NCI-H2107 treated with DMSO at 0.1 percent for 48 hours (cell line): Measurements from ENCODE around the gene IGSF9B.
A peak's percentile ranks its signal among the peaks of the same experiment; 100 is the strongest.

Source experiments
- DNase-seq: peaks from one replicate; lab custom pipeline; 2025; ENCODE audit not compliant: unreplicated experiment; lab: John Stamatoyannopoulos, UW

IGSF9B gene

GRCh38 chr11:133938166-133938565 lies 18.6 kb downstream of the IGSF9B start:
- DNase-seq, result no peak

DNA sequence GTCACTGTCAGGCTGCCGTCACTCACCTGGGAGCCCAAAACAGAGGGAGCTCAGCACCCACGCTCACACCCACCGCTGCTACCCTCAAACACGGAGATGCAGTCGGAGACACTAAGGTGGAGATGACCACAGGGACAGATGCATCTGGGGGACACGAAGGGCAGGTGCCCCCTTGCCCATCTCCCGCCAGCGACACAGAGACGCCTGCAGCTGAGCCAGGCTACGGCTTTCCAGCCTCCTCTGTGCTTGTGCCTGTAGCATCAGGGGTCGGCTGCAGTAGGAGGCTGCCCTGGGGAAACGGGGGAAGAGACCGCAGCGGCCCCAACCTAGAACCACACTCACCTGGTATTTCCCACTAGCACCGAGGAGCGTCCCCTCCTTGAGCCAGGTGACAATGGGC lies 19.3 kb downstream of the IGSF9B start:
- no peak for DNase-seq

GRCh38 chr11:133937015-133937414 lies 19.8 kb downstream of the IGSF9B start:
- DNase-seq, result no peak

GRCh38 chr11:133936592-133936991 lies 20.2 kb downstream of the IGSF9B start:
- no peak for DNase-seq

DNA sequence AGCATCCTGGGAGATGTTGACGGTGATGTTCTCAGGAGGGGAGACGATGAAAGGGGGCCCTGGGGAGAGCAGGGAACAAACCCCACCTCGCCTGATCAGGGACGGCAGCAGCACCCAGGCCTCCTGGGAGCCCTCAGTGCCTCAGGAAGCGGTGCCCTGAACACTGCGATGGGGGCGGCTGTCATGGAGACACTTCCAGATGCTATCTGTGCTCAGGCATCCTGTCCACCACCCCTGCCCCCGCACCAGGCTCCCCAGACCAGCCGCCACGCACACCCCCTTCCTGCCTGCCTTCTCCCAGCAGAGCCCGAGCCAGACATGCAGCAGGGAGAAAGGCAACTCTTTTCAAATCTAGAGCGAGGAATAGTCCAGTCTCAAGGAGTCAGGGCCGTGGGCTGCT lies 20.6 kb downstream of the IGSF9B start:
- DNase-seq, result no peak

DNA sequence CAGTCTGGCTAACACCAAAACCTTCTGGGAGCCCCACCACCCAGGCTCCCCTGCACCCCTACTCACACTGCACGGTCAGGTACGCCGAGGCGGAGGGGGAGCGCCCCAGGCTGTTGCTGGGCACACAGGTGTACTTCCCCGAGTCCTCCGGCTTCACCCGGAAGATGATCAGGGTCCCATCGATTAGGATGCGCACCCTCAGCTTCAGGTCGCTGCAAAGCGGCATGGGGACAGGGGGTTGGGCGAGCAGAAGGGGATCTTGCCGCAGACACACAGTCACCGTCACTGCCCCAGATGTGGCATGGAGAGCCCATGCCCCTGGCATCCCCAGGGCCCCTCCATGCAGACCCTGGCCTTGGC lies 21.2 kb downstream of the IGSF9B start:
- no peak for DNase-seq

DNA sequence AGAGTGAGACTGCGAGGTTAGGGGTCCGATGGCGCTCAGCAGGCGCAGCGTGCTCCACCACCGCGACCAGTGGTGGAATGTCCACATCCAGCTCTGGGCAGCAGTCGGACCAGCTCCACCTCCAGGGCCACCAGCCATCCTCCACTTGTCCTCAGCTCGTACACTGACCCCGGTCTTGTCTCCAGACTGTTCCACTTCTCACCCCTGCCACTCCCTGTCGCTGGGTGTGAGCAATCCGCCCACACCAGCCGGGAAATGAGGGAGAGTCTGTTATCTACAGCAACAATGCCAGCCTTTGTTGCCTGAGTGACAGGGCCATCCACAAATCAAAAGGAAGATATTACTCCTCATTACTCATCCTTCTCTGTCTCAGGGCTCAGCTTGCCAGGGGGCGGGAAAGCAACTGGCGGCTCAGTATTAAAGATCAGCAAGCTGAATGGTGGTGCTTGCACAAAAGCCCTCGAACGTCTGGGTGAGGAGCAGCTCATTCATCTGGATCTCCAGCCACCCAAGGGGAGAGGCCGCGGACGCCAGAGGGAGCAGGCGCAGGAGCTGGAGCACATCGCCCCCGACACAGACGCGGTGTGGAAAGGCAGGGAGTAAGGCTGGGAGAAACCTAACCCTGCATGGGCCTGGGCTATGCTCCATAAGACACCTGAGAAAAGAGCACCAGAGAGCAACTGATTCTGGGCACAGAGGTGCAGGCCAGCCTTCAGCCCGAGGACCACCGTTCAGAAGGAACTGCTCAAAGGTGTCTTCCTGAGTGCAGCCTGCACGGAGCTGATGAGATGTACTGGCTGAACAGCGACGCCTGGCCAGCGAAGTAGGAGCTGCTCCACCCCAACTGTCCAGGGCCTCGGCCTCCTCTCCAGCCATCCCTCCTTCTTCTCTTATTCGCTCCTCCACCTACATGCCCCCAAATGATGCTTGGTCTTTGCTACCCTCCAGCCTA lies 21.9 kb downstream of the IGSF9B start:
- peak; percentile 67 for DNase-seq

GRCh38 chr11:133934096-133934495 lies 22.7 kb downstream of the IGSF9B start:
- no peak for DNase-seq

DNA sequence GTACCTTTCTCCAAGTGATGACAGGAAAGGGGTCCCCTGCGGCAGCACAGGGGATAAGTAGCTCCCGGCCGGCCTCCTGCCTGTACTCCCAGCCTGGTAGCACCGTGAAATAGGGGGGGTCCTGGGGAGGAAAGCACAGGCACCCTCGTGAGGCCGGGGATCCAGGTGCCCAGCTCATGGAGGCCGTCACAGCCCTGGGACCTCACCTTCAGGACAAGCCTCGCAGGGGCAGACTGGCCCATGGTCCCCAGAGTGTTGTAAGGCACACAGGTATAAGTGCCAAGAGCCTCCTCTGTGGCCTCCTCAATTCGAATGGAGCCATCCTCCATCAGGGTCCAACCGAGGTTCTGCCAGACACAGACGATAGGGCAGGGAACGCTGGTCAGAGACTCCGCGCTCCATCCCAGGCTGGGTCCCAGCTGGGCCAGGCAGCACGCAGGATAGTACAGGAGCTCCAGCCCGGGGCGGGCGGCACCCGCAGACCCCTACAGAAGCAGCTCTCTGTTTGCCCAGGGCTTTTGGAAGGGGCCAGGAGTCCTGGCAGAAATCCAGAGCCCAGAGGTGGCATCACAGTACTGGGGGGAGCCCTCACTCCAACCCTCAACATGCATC lies 25.2 kb downstream of the IGSF9B start:
- DNase-seq, result no peak

- no peak for DNase-seq
Observed at GRCh38 chr11:133930767-133931448, 25.9 kb downstream of the IGSF9B start.

DNA sequence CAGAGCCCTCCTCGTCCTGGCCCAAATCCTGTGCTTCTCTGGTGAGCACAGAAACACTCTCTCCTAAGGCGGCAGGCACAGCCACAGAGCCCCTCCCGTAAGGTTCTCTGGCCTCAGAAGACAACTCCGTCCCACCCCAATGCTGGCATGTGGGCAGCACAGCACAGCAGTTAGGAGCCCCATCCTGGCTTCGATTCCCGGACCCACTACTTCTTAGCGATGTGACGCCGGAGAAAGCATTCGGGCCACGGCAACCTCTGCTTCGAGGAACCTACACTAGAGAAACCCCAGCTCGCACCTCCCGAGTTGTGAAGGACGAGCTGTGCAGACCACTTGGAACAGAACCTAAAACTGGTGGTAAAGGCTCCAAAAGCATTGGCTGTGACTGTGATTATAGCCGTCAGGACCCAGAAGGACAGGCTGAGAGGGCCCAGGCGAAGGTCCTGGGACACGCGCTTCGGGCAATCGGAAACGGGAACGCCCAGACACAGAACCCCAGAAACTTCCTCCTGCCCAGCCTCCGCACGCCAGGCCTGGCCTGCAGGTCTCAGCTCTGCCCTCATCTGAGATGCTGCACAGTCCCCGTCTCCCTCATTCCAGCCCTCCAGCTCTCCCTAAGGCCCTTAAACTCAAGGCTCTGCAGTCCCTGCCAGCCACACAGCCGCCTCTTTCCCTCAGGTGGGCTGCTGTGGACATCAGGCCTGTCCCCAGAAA lies 26.6 kb downstream of the IGSF9B start:
- DNase-seq, result no peak

DNA sequence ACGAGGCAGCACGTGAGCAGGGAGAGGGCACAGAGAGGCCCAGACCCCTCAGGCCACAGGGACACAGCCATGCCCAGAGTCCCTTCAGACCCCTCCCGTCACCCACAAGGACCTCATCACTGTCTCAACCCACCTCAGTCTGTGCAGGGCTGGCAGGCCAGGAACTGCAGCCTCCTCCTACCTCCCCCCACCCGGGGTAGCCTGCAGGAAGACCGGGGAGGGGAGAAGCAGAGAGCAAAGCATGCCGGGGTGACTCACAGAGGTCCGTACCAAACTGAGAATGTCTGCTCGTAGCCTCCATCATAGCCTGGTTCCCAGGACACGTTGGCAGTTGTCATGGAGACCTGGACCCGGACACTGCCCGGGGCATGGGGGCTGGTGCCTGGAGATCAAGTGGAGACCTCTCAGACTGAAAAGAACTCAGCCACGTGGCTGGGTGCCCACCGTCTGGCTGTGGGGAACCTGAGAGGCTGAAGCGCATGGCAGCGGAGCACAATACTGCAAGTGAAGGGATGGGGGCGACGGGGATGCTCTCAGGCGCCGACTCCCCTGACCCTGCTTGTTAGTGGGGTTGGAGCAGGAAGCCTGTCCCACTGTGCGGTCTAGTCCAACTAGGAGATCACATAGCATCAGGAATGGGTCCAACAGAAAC lies 27.2 kb downstream of the IGSF9B start:
- no peak for DNase-seq

- DNase-seq, result peak; percentile 33
Observed at GRCh38 chr11:133928628-133929059, 28.1 kb downstream of the IGSF9B start.

DNA sequence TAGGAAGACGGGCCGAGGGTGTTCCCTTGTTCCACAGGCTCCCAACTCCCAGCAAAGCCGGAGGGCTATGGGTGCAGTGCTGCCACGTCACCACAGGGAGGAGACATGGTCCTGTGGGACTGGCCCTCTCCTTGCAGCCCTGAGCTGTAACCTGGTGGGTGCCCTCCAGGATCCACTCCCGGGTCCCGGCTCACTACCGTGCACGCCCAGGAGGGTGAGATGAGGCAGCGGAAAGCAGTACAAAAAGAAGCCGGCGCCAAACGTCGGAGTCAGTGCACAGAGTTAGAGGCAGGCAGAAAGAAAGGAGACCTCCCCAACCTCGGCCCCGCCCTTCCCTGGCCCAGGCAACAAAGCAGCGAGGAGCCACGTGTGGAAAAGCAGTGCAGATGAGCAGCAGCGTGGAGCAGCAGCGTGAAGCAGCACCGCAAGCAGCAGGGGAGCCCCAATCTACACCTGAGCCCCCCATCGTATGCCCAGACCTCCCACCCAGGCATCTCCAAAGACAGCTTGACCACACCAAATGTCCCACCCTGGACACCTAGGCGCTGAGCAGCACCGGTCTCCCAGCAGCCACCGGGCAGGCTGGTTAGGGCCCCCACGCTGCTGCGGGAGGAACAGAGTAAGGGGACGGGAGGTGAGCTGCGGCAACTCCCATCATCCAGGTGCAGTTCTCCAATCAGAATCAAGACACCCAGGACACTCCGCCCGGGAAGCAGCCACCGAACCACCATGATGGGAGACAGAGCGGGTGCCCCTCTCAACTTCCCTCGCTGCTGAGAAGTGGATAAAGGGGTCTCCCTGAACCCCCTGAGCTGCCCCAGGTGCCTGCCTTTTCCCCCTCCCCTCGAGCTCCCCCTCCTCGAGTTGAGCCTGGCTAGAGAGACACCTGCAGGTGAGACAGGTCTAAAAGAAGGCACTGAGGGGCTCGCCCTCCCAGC lies 28.8 kb downstream of the IGSF9B start:
- peak; percentile 56 for DNase-seq

- no peak for DNase-seq
Observed at GRCh38 chr11:133926466-133927246, 30.1 kb downstream of the IGSF9B start.

DNA sequence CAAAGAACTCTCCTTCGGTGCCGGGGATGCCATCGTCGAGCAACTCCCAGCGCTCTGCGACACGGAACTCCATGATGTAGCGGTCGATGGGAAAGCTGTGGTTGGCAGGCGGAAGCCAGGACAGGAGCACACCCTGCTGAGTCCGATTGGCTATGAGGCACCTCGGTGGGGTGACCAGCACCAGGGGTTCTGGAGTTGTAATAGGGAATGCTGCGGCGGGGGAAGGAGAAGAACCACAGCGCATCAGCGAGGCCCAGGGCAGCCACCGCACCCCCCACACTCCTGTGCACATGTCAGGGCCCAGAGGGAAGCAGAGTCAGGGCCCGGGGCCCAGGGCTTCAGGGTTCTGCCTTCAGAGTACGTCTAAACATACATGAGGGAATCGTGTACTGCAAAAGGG lies 31.0 kb downstream of the IGSF9B start:
- DNase-seq, result no peak

- no peak for DNase-seq
Observed at GRCh38 chr11:133924661-133925060, 32.1 kb downstream of the IGSF9B start.

DNA sequence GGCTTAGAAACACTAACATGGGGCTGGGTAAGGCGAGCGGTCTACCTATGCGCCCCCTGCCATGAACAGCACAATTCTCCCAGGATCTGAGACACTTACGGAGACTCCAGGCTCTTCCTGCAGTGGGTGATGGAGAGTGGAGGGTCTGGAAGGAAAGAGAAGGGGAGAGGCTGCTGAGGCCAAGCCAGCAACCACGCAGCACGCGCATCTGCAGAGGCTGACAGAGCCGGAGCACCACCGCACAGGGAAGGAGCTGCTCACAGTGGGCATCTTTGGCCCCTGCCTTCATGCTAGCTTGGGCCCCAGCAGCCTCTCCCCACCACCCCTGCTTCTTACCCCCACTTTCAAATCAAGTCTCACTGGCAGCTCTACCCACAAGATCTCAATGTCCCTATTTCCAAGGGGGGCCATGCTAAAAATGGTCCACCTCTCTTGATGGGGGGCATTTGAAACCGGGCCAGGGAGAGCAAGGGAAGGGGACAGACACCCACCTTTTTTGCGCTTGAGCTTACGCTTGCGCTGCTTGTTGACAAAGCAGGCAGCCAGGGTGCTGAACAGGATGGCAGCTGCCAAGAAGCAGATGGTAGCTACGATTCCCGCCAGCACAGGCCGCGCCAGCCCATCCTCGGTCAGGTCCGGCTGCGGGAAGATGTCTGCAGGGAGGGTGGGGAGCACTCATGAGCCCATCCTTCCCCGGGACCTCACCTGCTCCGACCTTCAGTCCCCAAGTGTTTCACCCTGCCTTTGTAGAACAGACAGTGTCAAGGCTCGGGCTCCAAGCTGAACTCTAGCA lies 34.5 kb downstream of the IGSF9B start:
- DNase-seq, result no peak
